ENCODE results near the gene PLCH1. TPM values are rescaled to one million over a fixed set of nuclear protein-coding genes. Genes with fewer than 3 reads are reported as not detected.

The PLCH1 gene
- total RNA-seq, 2 experiments from 2014 or later, result 0.03 to 0.20 TPM

DNA sequence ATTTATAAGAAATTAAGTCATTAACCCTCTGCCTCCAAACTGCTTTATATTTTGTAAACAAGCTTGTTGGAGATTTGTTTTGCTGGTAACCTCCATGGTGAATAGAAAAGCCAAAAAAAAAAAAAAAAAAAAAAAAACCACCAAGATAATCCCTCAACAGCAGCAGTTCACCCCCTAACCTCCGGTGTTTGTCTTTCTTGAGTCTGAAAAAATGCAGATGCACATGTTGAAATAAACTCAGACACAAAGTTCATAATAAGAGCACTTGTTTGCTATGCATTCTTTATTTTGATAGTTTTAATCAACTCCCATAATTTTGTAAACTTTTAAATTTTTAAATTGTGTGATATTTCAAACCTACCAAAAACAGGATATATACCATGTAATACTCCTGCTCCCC, 1.8 kb upstream of the PLCH1 start:
- Mint-ChIP-seq H3K4me1 (ENCODE audit: low read depth) (peaks cover 30% of the 10 kb centered on the region), H3K27ac (no peak overlapping the region), H3K9me3 (no peaks in the 10 kb centered on the region), H3K36me3 (ENCODE audit: low read depth) (no peaks in the 10 kb centered on the region), H3K27me3 (peaks cover 40% of the 10 kb centered on the region), H3K4me3 (peak overlapping the region; percentile 32)
- peaks cover 20 to 21% of the 10 kb centered on the region in 2 experiments for H3K27me3 ChIP-seq (ENCODE audit: control insufficient read depth in 1 of 2, insufficient read depth in 2 of 2, low read length in 2 of 2)
- H3K36me3 ChIP-seq (ENCODE audit: insufficient read depth, low read length), result no peaks in the 10 kb centered on the region
- H3K27ac ChIP-seq (ENCODE audit: low read depth in 1 of 2, low read length in 2 of 2), result no peak overlapping the region
- ChIA-PET POLR2A (interaction anchor here (0.7 kb wide), 1 partner anchor 116 kb away, joined by 3 read pairs; no protein-coding TSS in a partner anchor), CTCF (interaction anchor here (1.7 kb wide), 1 partner anchor 59 kb away, joined by 5 read pairs; the partner anchor contains the start of gene C3orf33)
- ATAC-seq (ENCODE audit: poor library complexity), result no peak
- no peak overlapping the region for H3K4me3 ChIP-seq (ENCODE audit: low read length)
- DNase-seq, result no peak
- H3K4me1 ChIP-seq (ENCODE audit: insufficient read depth, low read length), result peaks cover 23% of the 10 kb centered on the region
- intact Hi-C loops (cut with DNase I, micrococcal nuclease), result loop anchor here in 1 of 2 experiments (5.0 kb wide), 1 partner anchor 126 kb away; the partner anchor contains the start of gene GMPS
- TF ChIP-seq, protein P1, sequence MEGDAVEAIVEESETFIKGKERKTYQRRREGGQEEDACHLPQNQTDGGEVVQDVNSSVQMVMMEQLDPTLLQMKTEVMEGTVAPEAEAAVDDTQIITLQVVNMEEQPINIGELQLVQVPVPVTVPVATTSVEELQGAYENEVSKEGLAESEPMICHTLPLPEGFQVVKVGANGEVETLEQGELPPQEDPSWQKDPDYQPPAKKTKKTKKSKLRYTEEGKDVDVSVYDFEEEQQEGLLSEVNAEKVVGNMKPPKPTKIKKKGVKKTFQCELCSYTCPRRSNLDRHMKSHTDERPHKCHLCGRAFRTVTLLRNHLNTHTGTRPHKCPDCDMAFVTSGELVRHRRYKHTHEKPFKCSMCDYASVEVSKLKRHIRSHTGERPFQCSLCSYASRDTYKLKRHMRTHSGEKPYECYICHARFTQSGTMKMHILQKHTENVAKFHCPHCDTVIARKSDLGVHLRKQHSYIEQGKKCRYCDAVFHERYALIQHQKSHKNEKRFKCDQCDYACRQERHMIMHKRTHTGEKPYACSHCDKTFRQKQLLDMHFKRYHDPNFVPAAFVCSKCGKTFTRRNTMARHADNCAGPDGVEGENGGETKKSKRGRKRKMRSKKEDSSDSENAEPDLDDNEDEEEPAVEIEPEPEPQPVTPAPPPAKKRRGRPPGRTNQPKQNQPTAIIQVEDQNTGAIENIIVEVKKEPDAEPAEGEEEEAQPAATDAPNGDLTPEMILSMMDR (IDR thresholded peaks at IDR 0.05), result no peak
- H3K9me3 ChIP-seq (ENCODE audit: control insufficient read depth in 1 of 2, insufficient read depth in 1 of 2, low read length in 2 of 2), result no peaks in the 10 kb centered on the region

DNA sequence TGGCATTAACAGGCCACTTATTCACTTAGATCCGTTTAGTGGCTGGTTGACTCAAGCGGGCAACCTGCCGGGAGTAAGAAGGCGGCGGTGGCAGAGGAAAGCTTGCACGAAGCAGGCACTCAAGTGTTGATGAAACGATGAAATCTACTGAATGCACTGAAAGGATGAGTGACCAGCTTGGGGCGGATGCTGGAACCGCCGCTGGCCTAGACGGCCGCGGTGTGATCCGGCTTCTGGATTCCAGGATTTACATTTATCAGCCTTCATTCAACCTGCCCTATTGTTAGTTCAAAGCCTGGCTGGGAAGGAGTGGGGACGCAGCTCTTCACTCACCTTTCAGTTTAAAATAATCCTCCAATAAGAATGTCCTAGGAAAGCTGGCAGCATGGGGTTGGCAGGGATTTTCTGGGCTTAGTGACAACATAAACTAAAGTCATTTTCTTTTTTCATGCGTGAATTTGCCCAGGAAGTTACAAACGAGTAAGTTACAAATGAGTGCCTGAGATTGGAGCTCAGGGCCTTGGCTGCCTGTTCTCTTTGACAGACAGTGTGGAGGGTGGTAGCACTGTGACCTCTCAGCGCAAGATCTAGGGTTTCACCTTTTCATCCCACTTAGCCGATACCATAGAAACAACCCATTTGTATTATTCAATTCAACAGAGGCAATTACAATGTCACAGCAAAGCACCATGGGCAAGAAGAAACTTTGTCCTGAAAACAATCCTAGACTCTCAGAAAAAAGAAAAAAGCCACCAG, 1.1 kb upstream of the PLCH1 start:
- H3K4me1 Mint-ChIP-seq (ENCODE audit: low read depth), result peaks cover 30% of the 10 kb centered on the region
- Histone ChIP-seq H3K4me3 (ENCODE audit: low read length) (peak overlapping the region; percentile 11), H3K36me3 (ENCODE audit: insufficient read depth, low read length) (no peaks in the 10 kb centered on the region), H3K27me3 (ENCODE audit: control insufficient read depth in 1 of 2, insufficient read depth in 2 of 2, low read length in 2 of 2) (peaks cover 20 to 25% of the 10 kb centered on the region in 2 experiments), H3K27ac (ENCODE audit: low read depth in 1 of 2, low read length in 2 of 2) (no peak overlapping the region), H3K4me1 (ENCODE audit: insufficient read depth, low read length) (peaks cover 23% of the 10 kb centered on the region), H3K9me3 (ENCODE audit: control insufficient read depth in 1 of 2, insufficient read depth in 1 of 2, low read length in 2 of 2) (no peaks in the 10 kb centered on the region)
- H3K9me3 Mint-ChIP-seq, result no peaks in the 10 kb centered on the region
- no peak for DNase-seq
- ATAC-seq (ENCODE audit: poor library complexity), result no peak
- ChIA-PET POLR2A (no interaction called here), CTCF (interaction anchor here (1.7 kb wide), 1 partner anchor 60 kb away, joined by 5 read pairs; the partner anchor contains the start of gene C3orf33)
- TF ChIP-seq, protein P1 (IDR thresholded peaks at IDR 0.05), result no peak
- peak overlapping the region; percentile 94 for H3K4me3 Mint-ChIP-seq
- no peak overlapping the region for H3K27ac Mint-ChIP-seq
- intact Hi-C loops (cut with DNase I, micrococcal nuclease), result loop anchor here in 1 of 2 experiments (5.0 kb wide), 1 partner anchor 126 kb away; the partner anchor contains the start of gene GMPS
- peaks cover 45% of the 10 kb centered on the region for H3K27me3 Mint-ChIP-seq
- no peaks in the 10 kb centered on the region for H3K36me3 Mint-ChIP-seq (ENCODE audit: low read depth)

DNA sequence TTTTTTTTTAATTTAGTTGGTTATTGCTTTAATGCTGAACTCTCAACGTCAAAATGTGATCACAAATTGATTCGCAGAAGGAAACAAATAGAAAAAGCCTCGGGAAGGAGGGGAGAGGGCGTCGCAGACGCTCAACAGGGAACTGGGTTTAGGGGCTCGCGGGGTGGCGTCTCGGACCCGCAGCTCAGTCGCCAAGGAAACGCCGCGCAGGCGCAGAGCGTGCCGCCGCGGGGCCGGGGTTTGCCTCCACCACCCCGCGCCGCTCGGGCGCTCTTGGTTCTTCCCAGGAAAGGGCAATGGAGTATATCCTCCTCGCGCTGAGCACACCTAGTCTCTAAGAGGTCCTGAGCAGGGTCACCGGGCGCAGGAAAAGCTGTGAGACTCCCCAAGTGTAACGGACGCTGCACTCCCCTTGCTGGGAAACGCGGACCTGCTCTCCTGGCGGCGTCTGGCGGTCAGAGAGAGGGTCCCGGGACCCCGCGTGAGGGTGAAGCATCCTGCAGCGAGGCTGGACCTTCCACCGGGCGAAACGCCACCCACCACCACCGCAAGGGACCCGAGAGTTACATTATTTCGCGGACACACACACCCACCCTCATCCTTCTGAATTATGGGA, 753 bp downstream of the PLCH1 start:
- Histone ChIP-seq H3K36me3 (ENCODE audit: insufficient read depth, low read length) (no peaks in the 10 kb centered on the region), H3K9me3 (ENCODE audit: control insufficient read depth in 1 of 2, insufficient read depth in 1 of 2, low read length in 2 of 2) (no peaks in the 10 kb centered on the region), H3K4me1 (ENCODE audit: insufficient read depth, low read length) (peaks cover 23% of the 10 kb centered on the region), H3K27ac (ENCODE audit: low read depth in 1 of 2, low read length in 2 of 2) (no peak overlapping the region), H3K27me3 (ENCODE audit: control insufficient read depth in 1 of 2, insufficient read depth in 2 of 2, low read length in 2 of 2) (peaks cover 20 to 33% of the 10 kb centered on the region in 2 experiments), H3K4me3 (ENCODE audit: low read length) (peak overlapping the region; percentile 72)
- Mint-ChIP-seq H3K36me3 (ENCODE audit: low read depth) (no peaks in the 10 kb centered on the region), H3K4me3 (peak overlapping the region; percentile 94), H3K27me3 (peaks cover 59% of the 10 kb centered on the region), H3K4me1 (ENCODE audit: low read depth) (peaks cover 30% of the 10 kb centered on the region), H3K27ac (peak overlapping the region; percentile 60), H3K9me3 (no peaks in the 10 kb centered on the region)
- ChIA-PET POLR2A (no interaction called here), CTCF (no interaction called here)
- intact Hi-C loops (cut with DNase I, micrococcal nuclease), result loop anchor here in 1 of 2 experiments (5.0 kb wide), 1 partner anchor 113 kb away; no protein-coding TSS in a partner anchor
- DNase-seq, result peak in 12 of 14 experiments; percentile 11 to 54 (median 22)
- TF ChIP-seq, protein P1 (IDR thresholded peaks at IDR 0.05), result no peak
- peak; percentile 22 for ATAC-seq (ENCODE audit: poor library complexity)

All from CD4-positive, alpha-beta T cell (primary cell).